Fibroblast of skin of left quadriceps (primary cell): ENCODE measurements around the gene PRPSAP1.

Experiments
- DNase-seq, 2 experiments: peaks; one replicate each; pipeline ENCODE4 v3.0.0-alpha.2; 2013; ENCODE audit warnings: low read depth in 2 of 2

Gene PRPSAP1

GRCh38 chr17:76266244-76266938 lies 87.3 kb downstream of the PRPSAP1 start:
- DNase-seq, result no peak

- no peak for DNase-seq
These were observed 88.0 kb downstream of the PRPSAP1 start for GRCh38 chr17:76265624-76266243.

DNA sequence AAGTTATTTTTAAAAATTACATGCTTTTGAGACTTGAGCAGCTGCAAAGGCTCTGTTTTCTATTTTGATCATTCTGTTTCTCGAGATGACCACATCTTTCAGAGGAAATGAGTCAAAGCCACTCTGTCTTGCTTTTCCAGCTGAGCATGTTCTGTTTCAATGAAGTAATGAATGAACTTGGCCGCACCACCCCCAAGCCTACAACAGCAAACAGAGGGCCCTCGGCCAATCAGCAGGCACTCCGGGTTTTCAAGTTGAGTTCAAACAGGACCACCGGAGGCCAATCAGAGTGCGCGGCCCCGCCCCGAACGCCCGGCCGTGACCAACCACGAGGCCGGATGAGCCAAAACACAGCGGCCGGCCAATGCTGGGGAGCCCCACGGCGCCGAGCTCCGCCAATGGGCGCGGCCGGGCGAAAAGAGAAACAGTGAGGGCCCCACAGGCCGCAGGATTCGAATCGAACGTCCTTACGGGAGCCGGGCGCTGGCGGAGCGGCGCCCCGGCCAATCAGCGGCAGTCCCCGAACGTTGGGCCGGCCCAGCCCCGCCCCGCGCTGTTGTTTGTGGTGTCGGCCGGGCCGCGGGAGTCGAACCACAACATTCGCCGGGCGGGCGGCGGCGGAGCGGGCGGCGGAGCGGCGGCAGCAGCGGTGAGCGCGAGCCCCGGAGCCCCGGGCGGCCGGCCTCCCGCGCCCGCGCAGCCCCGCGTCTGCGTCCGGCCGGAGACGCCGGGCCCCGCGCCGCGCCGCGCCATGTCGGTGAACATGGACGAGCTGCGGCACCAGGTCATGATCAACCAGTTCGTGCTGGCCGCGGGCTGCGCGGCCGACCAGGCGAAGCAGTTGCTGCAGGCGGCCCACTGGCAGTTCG lies 88.7 kb downstream of the PRPSAP1 start, which contains the start of gene UBALD2:
Gene UBALD2 (plus strand): TSS at position 594 of the 869 bp plus-strand sequence. CDS start 158 bp downstream, at position 752.
- peak; percentile 99 for DNase-seq

DNA sequence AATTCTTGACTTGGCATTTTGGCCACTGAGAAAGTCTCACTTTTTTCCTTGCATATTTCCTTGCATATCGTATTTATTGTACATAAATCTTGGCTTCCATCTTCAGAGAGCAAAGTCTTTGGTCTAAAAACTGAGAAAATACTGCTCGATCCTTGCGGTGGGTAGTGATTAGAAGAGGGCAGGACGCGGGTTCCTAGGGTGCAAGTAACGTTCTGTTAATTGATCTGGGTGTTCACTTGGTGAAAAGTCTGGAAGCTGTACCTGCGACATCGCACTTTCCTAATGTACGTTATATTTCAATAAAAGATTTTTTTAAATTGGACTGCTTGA lies 89.3 kb downstream of the PRPSAP1 start:
- DNase-seq, result no peak

DNA sequence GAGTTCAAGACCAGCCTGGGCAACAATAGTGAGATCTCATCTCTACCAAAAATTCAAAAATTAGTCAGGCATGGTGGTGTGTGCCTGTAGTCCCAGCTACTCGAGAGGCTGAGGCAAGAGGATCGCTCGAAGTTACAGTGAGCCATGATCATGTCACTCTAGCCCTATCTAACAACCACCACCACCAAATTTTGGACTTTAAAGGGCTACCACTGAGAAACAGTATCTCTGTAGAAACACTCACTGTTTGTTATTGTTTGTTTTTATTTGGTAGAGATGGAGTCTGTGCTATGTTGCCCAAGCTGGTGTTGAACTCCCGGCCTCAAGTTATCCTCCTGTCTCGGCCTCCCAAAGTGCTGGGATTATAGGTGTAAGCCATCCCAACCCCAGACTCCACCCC lies 89.8 kb downstream of the PRPSAP1 start:
- no peak for DNase-seq

DNA sequence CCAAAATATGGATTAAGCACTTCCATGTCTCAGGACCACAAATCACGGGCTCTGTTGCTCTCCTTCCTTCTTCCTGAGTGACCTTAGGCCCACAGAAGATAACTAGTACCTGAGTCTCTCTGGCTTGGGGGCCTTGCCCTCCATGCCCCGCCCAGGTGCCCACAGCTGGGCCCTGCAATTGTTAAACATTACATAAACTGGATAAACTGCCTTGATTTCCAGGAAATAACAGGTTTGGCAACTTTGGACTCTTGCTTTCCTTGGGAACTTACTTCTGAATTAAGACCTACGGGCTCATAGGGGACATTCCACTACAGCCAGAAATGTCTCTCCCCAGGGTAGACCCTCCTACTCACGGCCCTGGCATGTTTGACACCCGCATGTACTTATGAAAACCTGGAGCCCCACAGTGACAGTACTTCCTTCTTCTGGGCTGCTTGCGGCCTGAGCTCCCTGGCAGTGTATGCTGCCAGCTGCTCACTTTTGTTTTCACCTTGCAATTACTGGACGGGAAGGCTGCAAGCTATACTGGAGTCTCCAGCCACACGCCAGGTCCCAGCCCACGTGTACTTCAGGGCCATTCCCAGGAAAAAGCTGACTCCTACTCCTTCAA lies 90.9 kb downstream of the PRPSAP1 start:
- no peak for DNase-seq

DNA sequence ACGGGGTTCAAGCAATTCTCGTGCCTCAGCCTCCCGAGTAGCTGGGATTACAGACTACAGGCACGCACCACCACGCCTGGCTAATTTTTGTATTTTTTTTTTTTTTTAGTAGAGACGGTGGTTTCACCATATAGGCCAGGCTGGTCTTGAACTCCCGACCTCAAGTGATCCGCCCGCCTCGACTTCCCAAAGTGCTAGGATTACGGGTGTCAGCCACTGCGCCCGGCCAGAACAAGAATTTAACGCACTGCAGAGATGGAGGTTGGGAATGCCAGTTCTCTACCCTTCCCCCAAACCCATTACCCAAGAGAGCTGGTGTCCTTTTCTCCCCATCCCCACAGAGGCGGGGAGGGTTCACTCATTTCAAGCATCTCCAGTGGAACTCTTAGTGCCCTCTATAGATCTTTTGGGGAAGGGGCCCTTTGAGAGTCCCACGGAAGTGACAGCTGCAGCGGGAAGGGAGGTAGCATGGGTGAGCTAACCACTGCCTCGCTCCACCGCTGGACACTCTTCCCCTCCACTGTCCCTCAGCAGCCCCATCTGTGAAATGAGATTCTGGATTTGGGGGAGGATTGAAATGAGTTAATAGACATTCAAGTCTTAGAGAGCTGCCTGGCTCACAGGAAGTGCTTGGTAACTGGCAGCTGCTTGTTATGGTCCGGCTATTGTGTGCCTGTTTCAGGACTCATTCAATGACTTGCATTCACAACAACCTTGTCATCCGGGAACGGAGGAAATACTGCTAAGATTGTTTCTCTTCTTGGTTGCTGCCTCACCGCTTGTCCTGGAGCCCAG lies 92.1 kb downstream of the PRPSAP1 start:
- no peak for DNase-seq

- no peak for DNase-seq
These were observed 93.0 kb downstream of the PRPSAP1 start for GRCh38 chr17:76260669-76261068.

DNA sequence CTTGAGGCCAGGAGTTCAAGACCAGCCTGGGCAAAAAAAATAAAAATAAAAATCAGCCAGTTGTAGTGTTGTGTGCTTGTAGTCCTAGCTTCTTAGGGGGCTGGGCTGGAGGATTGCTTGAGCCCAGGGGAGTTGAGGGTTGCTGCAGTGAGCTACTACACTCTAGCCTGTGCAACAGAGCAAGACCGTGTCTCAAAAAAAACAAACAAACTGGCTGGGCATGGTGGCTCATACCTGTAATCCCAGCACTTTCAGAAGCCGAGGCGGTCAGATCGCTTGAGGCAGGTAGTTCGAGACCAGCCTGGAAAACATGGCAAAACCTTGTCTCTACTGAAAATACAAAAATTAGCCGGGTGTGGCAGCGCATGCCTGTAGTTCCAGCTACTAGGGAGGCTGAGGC lies 93.5 kb downstream of the PRPSAP1 start:
- no peak for DNase-seq
